ENCODE measurements around the gene SEC24C.

The SEC24C gene

GRCh38 chr10:73796766-73797165 lies 52.6 kb downstream of the SEC24C start:
- no peak for DNase-seq

DNA sequence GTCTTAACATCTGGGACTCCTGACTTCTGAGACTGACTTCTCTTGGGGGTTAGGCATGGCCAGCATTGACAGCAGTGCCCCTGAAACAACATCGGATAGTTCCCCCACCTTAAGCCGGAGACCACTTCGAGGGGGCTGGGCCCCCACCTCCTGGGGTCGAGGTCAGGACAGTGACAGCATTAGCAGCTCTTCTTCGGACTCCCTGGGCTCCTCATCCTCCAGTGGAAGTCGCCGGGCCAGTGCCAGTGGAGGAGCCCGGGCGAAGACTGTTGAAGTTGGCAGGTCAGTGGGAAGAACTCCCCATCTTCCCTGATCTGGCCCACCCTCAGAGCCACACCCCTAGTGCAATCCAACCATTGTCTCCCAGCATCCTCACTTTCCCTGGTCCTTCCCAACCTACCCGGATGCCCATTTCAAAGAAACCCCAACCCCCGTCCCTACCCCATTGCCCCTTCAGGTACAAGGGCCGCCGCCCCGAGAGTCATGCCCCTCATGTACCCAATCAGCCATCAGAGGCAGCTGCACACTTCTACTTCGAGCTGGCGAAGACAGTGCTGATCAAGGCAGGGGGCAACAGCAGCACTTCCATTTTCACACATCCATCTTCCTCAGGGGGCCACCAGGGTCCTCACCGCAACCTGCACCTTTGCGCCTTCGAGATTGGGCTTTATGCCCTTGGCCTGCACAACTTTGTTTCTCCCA lies 53.3 kb downstream of the SEC24C start:
- DNase-seq, result no peak

DNA sequence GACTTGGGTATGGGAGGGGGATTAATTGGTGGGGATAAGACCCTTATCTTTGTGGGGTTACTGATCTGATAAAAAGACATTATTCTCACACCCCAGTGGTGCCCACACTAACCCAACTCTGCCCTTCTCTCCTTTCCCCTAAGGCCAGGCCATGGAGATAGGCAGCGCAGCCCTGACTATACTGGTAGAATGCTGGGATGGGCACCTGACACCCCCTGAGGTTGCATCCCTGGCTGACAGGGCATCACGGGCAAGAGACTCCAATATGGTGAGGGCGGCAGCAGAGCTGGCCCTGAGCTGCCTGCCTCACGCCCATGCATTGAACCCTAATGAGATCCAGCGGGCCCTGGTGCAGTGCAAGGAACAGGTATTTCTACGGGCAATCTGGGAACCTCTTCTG lies 53.9 kb downstream of the SEC24C start:
- DNase-seq, result no peak

GRCh38 chr10:73798927-73799560 lies 54.9 kb downstream of the SEC24C start:
- no peak for DNase-seq

GRCh38 chr10:73799899-73800559 lies 55.9 kb downstream of the SEC24C start:
- no peak for DNase-seq

- no peak for DNase-seq
Measured at GRCh38 chr10:73800560-73801252, 56.5 kb downstream of the SEC24C start.

DNA sequence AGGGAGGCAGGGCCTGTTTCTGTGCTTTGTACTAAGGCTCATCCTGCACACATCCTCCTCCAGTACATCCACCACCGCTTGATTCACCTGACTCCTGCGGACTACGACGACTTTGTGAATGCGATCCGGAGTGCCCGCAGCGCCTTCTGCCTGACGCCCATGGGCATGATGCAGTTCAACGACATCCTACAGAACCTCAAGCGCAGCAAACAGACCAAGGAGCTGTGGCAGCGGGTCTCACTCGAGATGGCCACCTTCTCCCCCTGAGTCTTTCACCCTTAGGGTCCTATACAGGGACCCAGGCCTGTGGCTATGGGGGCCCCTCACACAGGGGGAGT lies 57.0 kb downstream of the SEC24C start:
- DNase-seq, result no peak

DNA sequence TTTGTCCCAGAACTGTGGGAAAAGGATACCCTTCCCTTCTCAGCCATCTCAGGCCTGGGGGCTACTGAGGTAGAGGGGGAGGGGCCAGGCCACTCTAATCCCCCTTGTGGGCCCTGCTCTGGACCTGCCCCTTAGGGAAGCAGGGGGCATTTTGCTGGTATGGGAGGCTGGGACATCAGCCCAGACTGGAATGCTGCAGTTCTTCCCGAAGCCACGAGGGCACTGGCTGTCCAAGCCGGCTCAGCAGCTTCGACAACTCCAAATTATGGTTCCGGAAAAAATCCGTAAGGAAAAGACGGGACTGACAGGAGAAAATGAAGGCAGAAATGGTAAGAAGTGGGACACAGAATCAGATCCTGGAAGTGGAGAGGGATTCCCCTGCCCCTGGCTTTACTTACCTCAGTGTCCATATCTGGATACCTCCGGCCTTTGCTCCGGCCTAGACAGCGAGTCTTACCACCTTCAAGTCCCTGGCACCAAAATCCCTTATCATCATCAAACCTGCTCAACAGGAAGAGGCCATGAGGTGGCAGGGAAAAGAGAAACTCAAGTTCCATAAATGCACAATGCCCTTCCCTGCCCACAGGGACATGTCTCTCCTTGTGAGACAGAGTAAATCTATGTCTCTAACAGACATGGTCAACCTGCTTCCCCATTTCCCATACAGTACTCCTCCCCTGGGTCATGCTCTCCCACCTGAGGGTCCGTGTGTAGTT lies 58.3 kb downstream of the SEC24C start:
- DNase-seq, result no peak

DNA sequence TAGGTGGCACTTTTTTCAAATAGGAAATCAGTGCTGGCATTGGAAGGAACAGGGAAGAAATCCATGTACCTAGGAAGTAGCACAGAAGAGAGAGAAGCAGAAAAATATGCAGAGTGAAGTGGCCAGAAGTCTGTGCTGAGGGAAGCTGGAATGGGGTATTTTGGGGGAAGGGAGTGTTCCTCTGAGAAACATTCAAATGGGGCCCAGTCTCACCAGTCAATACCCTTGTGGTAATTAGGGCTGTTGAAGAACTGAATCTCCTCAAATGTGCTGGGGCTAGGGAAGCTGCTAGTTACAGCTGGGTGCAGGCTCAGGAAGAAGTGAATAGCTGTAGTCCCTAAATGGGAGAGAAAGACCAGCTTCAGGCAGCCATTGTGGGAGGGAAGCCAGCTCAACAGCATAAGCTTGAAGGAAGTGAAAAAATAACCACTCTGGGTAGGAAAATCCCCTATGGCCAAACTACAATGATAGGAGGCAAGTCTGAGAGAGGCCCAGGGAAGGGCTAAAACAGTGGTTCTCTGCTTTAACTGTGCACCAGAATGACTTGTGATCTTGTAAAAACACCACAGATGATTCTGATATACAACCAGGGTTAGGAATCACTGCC lies 59.6 kb downstream of the SEC24C start:
- no peak for DNase-seq

DNA sequence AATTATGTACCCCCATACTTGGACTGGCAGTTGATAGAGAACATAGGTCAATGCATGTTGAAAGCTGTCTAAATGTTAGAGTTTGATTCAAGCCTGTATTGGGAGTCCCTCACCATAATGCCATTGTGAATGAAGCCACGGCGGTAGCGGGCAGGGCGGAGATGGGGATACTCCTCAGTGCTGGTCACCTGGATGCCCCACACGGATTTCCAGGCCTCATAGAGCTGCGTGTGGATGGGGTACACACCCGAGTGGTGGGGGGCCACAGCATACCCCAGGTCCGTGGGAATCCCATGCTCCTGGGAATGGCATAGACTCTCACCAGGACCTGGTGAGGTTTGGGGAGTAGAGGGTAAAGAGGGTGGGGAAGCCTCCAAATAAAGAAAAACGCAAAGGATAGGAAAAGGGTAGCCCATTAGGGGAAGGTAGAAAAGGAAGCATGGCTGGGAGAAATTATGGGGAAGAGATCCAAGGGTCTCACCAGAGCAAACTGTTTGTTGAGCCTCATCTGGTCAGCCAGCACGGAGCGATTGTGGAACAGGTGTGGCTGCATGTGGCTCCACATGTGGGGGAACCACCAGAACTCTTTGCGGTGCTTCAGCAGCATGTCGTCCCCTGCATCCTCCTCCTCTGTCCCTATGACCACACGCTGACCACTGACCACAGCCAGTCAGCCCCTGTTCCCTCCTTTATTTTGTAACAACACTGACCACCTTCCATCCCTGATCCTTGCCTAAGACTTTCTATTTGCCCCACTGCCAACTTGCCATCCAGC lies 62.2 kb downstream of the SEC24C start:
- no peak for DNase-seq

DNA sequence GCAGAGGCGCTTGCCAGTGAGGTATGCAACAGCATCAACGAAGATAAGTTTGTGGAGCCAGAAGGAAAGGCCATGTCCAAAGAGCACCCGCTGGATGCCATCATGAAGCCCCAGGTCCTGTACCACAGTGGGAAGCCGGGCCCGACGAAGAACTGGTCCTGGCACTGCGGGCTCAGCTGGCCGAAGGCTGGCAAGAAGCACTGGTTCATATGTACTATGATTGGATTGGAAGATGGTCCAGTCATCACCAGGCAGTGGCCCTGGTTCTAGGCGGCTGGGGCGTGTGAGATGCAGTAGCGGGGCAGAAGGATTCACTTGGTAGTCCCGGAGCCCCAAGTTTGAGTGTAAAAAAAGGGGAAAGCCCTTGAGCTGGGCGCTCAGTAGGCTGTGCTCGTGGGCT lies 63.3 kb downstream of the SEC24C start:
- no peak for DNase-seq

- no peak for DNase-seq
Measured at GRCh38 chr10:73808021-73808815, 64.0 kb downstream of the SEC24C start.

DNA sequence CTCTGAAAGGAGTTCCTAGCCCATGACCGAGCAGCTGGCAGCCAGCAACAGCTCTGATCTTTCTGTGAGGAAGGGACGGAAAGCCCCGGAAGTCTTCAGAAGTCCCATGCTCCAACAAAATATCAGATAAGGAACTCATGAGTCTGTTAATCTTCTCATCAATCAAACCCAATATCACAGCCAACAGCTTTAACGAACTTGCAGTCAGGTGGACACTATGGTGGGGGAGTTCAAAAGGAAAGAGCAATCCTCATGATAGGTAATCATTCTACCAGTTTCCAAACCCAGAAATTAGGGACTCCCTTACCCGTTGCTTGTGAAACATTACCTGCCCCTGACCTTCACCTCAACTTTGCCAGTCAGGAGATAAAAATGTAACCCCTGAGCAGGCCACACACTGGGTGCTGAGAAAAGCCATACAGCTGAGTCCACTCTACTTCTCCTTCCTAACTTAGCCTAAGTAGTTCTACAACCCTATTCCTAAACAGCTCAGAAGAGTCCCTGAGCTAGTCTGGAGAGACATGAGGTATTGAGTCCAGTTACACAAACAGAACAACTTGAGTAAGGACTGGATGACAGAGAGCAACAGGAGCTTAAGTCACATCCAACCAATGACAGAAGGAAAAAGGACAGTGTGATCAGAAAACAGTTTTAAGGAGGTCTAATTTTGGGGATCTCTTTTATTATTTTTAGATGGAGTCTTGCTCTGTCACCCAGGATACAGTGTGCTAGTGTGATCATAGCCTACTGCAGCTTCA lies 65.1 kb downstream of the SEC24C start:
- DNase-seq, result no peak

DNA sequence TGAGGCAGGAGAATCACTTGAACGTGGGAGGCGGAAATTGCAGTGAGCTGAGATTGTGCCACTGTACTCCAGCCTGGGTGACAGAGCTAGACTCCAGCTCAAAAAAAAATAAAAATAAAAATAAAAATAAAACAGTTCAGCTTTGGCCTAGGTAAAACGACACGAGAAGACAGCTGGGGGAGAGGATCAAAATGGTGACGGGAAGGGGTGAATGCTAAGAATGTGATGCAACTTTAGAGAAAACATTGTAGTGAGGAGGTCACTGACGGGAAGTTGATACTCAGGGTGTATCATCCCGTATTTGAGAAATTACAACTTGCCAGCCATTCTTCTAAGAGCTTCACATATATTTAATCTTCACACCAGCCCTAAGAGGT lies 66.2 kb downstream of the SEC24C start:
- DNase-seq, result no peak

DNA sequence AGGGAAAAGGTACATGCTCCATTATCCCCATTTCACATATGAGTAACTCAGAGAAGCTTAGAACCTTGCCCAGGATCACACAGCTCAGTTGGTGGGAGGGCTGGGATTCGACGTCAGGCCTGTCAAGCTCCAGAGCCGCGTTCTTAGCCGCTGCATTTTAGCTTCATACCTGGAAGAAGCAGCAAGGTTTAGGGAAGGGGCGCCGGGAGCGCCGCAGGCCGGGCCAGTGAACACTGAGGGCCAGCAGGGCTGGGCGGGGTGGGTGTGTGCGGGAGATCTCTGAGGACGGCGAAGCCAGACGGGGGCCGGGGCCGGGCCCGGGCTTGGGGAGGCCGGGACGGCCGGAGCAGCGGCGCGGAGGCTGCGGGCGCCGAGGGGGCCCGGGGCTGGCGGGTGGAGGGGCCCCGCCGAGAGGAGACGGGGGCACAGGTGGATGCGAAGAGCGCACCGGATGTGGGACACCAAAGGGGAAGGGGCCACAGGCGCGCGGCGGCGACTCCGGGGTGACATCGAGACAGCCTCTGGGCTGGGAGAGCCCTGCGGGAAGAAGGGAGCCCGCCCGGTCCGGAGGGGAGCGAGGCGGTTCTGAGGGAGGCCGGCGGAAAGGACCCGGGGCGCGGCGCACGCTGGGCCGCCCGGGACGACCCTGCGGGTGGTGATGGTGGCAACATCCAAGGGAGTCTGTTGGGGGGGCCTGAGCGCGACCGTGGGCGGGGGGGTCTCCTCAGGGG lies 66.7 kb downstream of the SEC24C start:
- DNase-seq, result no peak

- DNase-seq, result no peak
Measured at GRCh38 chr10:73812657-73813056, 68.5 kb downstream of the SEC24C start.

GRCh38 chr10:73813333-73813732 lies 69.2 kb downstream of the SEC24C start:
- no peak for DNase-seq

GRCh38 chr10:73814276-73814895 lies 70.2 kb downstream of the SEC24C start:
- DNase-seq, result no peak
